Fibroblast of lung (primary cell): ENCODE results near the gene UBL4A. TPM values are rescaled to one million over a fixed set of nuclear protein-coding genes. Genes with fewer than 3 reads are reported as not detected.

Source experiments
- DNase-seq, 2 donors: peaks; one replicate each; pipeline versions ENCODE4 v3.0.0 to v3.0.0-alpha.2; 2010; ENCODE audit warnings: low read depth in 2 of 2
- H2AFZ ChIP-seq: 2 replicates; pipeline ENCODE4 v1.5.1; 2012; ENCODE audit warnings: low read length, control low read depth, inconsistent platforms
- H3K27ac ChIP-seq: 2 replicates; pipeline ENCODE4 v1.5.1; 2011; ENCODE audit warnings: low read length, control low read depth; ENCODE audit not compliant: insufficient read depth
- H3K27me3 ChIP-seq: 2 replicates; pipeline ENCODE4 v1.5.1; 2011; ENCODE audit warnings: mild to moderate bottlenecking, low read length; ENCODE audit not compliant: control insufficient read depth, insufficient read depth
- H3K36me3 ChIP-seq: 2 replicates; pipeline ENCODE4 v1.5.1; 2011; ENCODE audit warnings: low read length; ENCODE audit not compliant: control insufficient read depth, insufficient read depth
- H3K4me1 ChIP-seq: 2 replicates; pipeline ENCODE4 v1.5.1; 2011; ENCODE audit warnings: low read length; ENCODE audit not compliant: control insufficient read depth, insufficient read depth; ENCODE audit errors: extremely low read depth
- H3K4me2 ChIP-seq: 2 replicates; pipeline ENCODE4 v1.5.1; 2011; ENCODE audit warnings: low read length, control low read depth; ENCODE audit not compliant: insufficient read depth; ENCODE audit errors: extremely low read depth
- H3K4me3 ChIP-seq, 4 experiments: fragments of 200-600 bp in 1 of 4; sonication (generic) in 1 of 4; replicated peaks in 1 of 4; 2 replicates each; pipeline ENCODE4 v1.5.1; 2011 to 2016; ENCODE audit warnings: low read length in 4 of 4, low read depth in 3 of 4, mild to moderate bottlenecking in 3 of 4, control low read depth in 2 of 4, inconsistent platforms in 1 of 4, mixed read lengths in 1 of 4; ENCODE audit not compliant: insufficient read depth in 1 of 4; ENCODE audit errors: control extremely low read depth in 1 of 4
- H3K79me2 ChIP-seq: 2 replicates; pipeline ENCODE4 v1.5.1; 2012; ENCODE audit warnings: mild to moderate bottlenecking, low read length, inconsistent platforms; ENCODE audit not compliant: control insufficient read depth, insufficient read depth
- H3K9ac ChIP-seq: 2 replicates; pipeline ENCODE4 v1.5.1; 2011; ENCODE audit warnings: mild to moderate bottlenecking, low read length, control low read depth; ENCODE audit not compliant: insufficient read depth
- H3K9me3 ChIP-seq: 2 replicates; pipeline ENCODE4 v1.5.1; 2012; ENCODE audit warnings: low read depth, low read length; ENCODE audit not compliant: control insufficient read depth, insufficient read depth
- H4K20me1 ChIP-seq: 2 replicates; pipeline ENCODE4 v1.5.1; 2011; ENCODE audit warnings: low read length; ENCODE audit not compliant: control insufficient read depth, insufficient read depth; ENCODE audit errors: extremely low read depth
- CTCF ChIP-seq, 2 donors: IDR thresholded peaks in 1 of 2; conservative IDR thresholded peaks in 1 of 2; 1 replicate in 1 of 2; 2 replicates in 1 of 2; pipeline ENCODE4 v1.5.1; 2011 to 2012; ENCODE audit warnings: low read length in 2 of 2, control low read depth in 1 of 2, inconsistent platforms in 1 of 2, low read depth in 1 of 2, mild to moderate bottlenecking in 1 of 2
- EZH2 ChIP-seq: IDR thresholded peaks from 2 replicates; pipeline ENCODE4 v1.5.1; 2012; ENCODE audit warnings: low read length, control low read depth, mild to moderate bottlenecking; ENCODE audit errors: missing control alignments
- polyA plus RNA-seq, 2 donors: library from polyadenylated mRNA; depleted of rRNA in 1 of 2; stranded (reverse) in 1 of 2; unstranded in 1 of 2; fragments of >200 nt; gene quantifications; 2 replicates each; pipeline ENCODE4 v1.2.1, GENCODE V29; 2011 to 2012; ENCODE audit warnings: missing spikeins in 1 of 2
- total RNA-seq: library from RNA; depleted of rRNA; stranded (reverse); fragments of >200 nt; gene quantifications from 2 replicates; pipeline ENCODE4 v1.2.1, GENCODE V29; 2014

The UBL4A gene
- total and polyA plus RNA-seq, 2 donors (not counting 1 experiment from before 2014, with no cell fraction given) = 17.9 to 42.8 TPM

- Histone ChIP-seq H3K27ac (peak overlapping the region; percentile 61), H3K4me1 (peaks cover 2% of the 10 kb centered on the region), H3K9ac (peak overlapping the region; percentile 66), H3K4me3 (peak overlapping the region; percentile 33 to 62 (median 48)), H3K9me3 (no peaks in the 10 kb centered on the region), H2AFZ (no peak overlapping the region), H3K27me3 (no peaks in the 10 kb centered on the region), H3K36me3 (peaks cover 5% of the 10 kb centered on the region), H3K4me2 (peak overlapping the region; percentile 85), H3K79me2 (peaks cover 4% of the 10 kb centered on the region), H4K20me1 (no peaks in the 10 kb centered on the region)
- peak; percentile 49 to 60 for DNase-seq
- TF ChIP-seq CTCF (conservative IDR thresholded peaks at IDR 0.05 in 1 of 2, IDR thresholded peaks at IDR 0.05 in 1 of 2; ENCODE audit: low read depth in 1 of 2, low read length in 2 of 2) = no peak
- TF ChIP-seq EZH2 = no peak
Observed at GRCh38 chrX:154490021-154490413, 3.6 kb upstream of the UBL4A start.

DNA sequence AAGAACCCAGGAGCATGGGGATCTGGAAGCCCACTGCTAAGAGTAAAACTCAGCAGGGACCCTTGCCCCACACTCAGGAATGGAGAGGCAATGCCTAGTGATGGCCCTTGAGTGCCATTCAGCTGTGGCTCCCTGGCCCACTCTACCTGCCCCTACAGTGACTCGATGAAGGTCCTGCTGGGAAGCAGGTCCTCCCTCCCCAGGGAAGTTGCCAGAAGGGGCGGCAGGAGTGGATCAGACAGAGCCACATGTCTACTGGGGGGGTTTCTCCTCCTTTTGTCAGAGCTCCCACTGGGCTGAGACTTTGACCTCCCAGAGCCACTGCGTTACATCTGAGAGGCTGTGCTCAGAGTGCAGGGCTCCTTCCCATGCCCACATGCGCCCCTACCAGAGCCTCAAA is 2.8 kb upstream of the UBL4A start:
- Histone ChIP-seq H3K79me2 (peaks cover 4% of the 10 kb centered on the region), H3K4me1 (peaks cover 2% of the 10 kb centered on the region), H3K4me2 (peak overlapping the region; percentile 85), H2AFZ (no peak overlapping the region), H3K4me3 (peak overlapping the region in 2 of 4 experiments; percentile 38 to 62), H3K27ac (no peak overlapping the region), H3K9me3 (no peaks in the 10 kb centered on the region), H3K27me3 (no peaks in the 10 kb centered on the region), H3K36me3 (peaks cover 5% of the 10 kb centered on the region), H3K9ac (peak overlapping the region; percentile 7), H4K20me1 (no peaks in the 10 kb centered on the region)
- TF ChIP-seq EZH2 (no peak), CTCF (conservative IDR thresholded peaks at IDR 0.05 in 1 of 2, IDR thresholded peaks at IDR 0.05 in 1 of 2; ENCODE audit: low read depth in 1 of 2, low read length in 2 of 2) (no peak)
- DNase-seq = no peak

- Histone ChIP-seq H2AFZ (no peak overlapping the region), H3K79me2 (peaks cover 4% of the 10 kb centered on the region), H3K9ac (no peak overlapping the region), H3K9me3 (no peaks in the 10 kb centered on the region), H3K4me3 (no peak overlapping the region), H4K20me1 (no peaks in the 10 kb centered on the region), H3K36me3 (peaks cover 5% of the 10 kb centered on the region), H3K27me3 (no peaks in the 10 kb centered on the region), H3K4me1 (peaks cover 2% of the 10 kb centered on the region), H3K4me2 (no peak overlapping the region), H3K27ac (no peak overlapping the region)
- TF ChIP-seq EZH2 (no peak), CTCF (conservative IDR thresholded peaks at IDR 0.05 in 1 of 2, IDR thresholded peaks at IDR 0.05 in 1 of 2; ENCODE audit: low read depth in 1 of 2, low read length in 2 of 2) (no peak)
- no peak for DNase-seq
Observed at GRCh38 chrX:154488336-154489075, 2.1 kb upstream of the UBL4A start.
